Ovary (tissue), 3 donors: Measurements from ENCODE around the gene SGSH.

Experiments used
- CTCF ChIP-seq, 3 donors: fragments of 450-650 bp in 2 of 3; fragments of 200-600 bp in 1 of 3; IDR thresholded peaks; one replicate each; pipeline versions ENCODE4 v1.5.1 to v1.8.0; 2016 to 2022; ENCODE audit warnings: antibody characterized with exemption in 3 of 3, mild to moderate bottlenecking in 1 of 3
- EP300 ChIP-seq: sonication (generic); formaldehyde crosslinking; IDR thresholded peaks from one replicate; pipeline ENCODE4 v1.6.1; 2017; ENCODE audit warnings: antibody characterized with exemption
- POLR2A ChIP-seq: fragments of 450-650 bp; IDR thresholded peaks from one replicate; pipeline ENCODE4 v1.6.1; 2017; ENCODE audit warnings: antibody characterized with exemption, mild to moderate bottlenecking, moderate library complexity
- donor health status: DM: no; HTN: no; CAD: no.

- no peak for TF ChIP-seq CTCF (IDR thresholded peaks at IDR 0.05)
- TF ChIP-seq POLR2A: no peak
- no peak for TF ChIP-seq EP300
These were observed 45.3 kb upstream of the SGSH start for GRCh38 chr17:80265205-80266068.
